Dendritic cell treated with granulocyte-macrophage colony-stimulating factor and Interleukin-4, amounts not matched to agents 40 ng/mL and 50 ng/mL, for 4 days (primary cell): ENCODE data around the gene SERP1.

ENCODE experiments used
- H3K27ac Mint-ChIP-seq: one replicate; pipeline ENCODE4 v1.8.0; 2022; ENCODE audit warnings: mild to moderate bottlenecking, mixed read lengths
- H3K27me3 Mint-ChIP-seq: one replicate; pipeline ENCODE4 v1.8.0; 2022; ENCODE audit warnings: mild to moderate bottlenecking, mixed read lengths
- H3K36me3 Mint-ChIP-seq: one replicate; pipeline ENCODE4 v1.8.0; 2022; ENCODE audit warnings: low read depth, mixed read lengths
- H3K4me1 Mint-ChIP-seq: one replicate; pipeline ENCODE4 v1.8.0; 2022; ENCODE audit warnings: low read depth, mixed read lengths
- H3K4me3 Mint-ChIP-seq: one replicate; pipeline ENCODE4 v1.8.0; 2022; ENCODE audit warnings: mild to moderate bottlenecking, moderate library complexity, mixed read lengths
- H3K9me3 Mint-ChIP-seq: one replicate; pipeline ENCODE4 v1.8.0; 2022; ENCODE audit warnings: mixed read lengths
- intact Hi-C: fragments of 100-400 bp; cut with micrococcal nuclease; formaldehyde crosslinking; loops from one replicate; pipeline ENCODE4 v1.15.0; 2022

SERP1 gene

DNA sequence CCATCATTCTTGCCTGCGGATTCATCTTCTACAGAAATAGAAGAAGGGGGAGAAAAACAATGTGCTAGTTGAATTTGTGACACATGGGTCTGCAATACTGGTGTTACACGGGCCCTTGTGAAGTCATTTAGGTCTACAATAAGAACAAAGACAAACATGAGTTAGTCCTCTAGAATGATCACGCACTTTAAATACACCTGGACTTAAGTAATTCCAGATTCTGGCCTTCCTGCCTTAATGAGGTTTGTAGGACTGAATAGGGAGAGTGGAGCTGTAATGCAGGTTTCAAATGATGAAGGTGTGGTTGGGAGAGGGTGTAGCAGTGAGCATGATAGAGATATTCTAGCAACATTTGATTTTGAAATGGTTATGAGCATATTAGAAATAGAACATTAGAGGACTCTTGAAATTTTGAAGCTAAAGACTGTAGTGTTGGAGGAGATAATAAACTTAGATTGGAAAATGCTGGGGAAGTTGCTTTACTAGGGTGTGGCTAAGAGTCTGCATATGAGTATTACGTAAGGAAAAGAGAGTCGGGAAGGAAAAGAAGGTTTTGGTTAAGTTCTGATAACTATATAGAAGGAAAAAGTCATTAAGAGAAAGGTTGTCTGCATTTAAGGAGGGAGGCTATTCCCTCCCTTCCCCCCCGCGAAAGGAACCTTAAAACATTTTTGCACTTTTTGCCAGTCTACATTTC, 897 bp upstream of the SERP1 start:
- Mint-ChIP-seq H3K36me3 (peaks cover 60% of the 10 kb centered on the region), H3K4me3 (peak overlapping the region; percentile 98), H3K9me3 (no peaks in the 10 kb centered on the region), H3K27me3 (no peaks in the 10 kb centered on the region), H3K4me1 (peaks cover 32% of the 10 kb centered on the region), H3K27ac (peak overlapping the region; percentile 99)
- intact Hi-C loops = loop anchor here (2.0 kb wide), 2 partner anchors 138 to 216 kb away; partner anchors contain the start of genes SIAH2 and TSC22D2

DNA sequence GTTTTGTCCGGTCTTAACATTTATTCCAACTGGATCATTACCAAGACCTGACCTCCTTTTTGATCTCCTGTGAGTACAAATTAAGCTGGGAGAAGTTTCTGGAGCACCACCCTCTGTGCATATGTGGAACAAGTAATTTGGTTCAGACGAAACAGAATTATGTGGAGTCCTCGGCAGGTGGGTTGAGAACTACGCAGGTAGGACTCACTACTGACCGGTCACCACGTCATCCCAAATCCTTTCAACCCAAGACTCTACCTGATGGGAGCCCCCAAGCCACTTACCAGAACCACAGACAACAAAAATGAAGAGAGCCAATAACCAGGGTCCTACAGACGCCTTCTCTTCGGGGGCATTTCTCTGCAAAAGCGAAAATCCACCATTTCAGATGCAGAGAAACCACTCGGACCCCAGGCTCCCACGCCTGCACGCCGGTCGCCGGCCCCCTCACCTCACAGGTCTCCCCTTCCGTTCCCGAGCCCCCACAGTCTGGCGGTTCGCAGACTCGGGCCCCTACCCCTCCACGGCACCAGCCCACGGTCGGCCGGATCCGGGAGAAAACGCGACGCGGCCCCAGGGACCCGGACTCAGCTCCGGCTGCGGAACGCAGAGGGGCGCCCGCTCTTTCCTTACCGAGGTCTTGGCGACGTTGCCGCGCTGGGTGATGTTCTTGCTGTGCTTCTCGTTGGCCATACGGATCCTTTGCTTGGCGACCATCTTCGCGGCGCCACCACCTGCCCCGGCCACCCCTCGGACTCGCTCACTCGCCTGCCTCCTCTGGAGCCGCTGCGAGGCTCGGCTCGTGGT, 674 bp downstream of the SERP1 start:
- peaks cover 63% of the 10 kb centered on the region for H3K36me3 Mint-ChIP-seq
- intact Hi-C loops = loop anchor here (1.0 to 2.0 kb wide), 3 partner anchors 61 to 217 kb away; partner anchors contain the start of genes SIAH2 and TSC22D2
- H3K9me3 Mint-ChIP-seq = no peaks in the 10 kb centered on the region
- H3K27ac Mint-ChIP-seq = peak overlapping the region; percentile 99
- no peaks in the 10 kb centered on the region for H3K27me3 Mint-ChIP-seq
- H3K4me1 Mint-ChIP-seq = peaks cover 35% of the 10 kb centered on the region
- peak overlapping the region; percentile 98 for H3K4me3 Mint-ChIP-seq

DNA sequence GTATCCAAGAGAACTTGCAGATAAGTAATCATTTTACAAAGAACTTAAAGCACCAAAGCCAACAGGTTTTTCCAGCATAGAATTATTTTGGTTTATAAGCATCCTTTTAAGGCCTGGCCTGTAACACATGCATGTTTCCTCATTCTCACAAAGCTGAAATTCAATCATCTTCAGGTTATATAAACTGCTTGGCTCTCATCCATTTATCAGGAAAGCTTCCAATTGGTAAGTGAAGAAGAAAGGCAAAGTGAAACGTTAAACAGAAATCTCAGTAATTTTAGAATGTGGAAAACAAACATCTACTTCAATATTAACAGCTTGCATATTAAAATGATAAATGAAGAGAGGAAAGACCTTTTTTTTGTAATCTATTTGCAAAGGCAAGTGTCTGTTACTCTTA, 1.6 kb downstream of the SERP1 start:
- intact Hi-C loops = loop anchor here (5.0 kb wide), 1 partner anchor 158 kb away; the partner anchor contains the start of gene ERICH6
- H3K27me3 Mint-ChIP-seq = no peaks in the 10 kb centered on the region
- no peaks in the 10 kb centered on the region for H3K9me3 Mint-ChIP-seq
- H3K4me1 Mint-ChIP-seq = peaks cover 34% of the 10 kb centered on the region
- peak overlapping the region; percentile 63 for H3K4me3 Mint-ChIP-seq
- peaks cover 62% of the 10 kb centered on the region for H3K36me3 Mint-ChIP-seq
- peak overlapping the region; percentile 99 for H3K27ac Mint-ChIP-seq

DNA sequence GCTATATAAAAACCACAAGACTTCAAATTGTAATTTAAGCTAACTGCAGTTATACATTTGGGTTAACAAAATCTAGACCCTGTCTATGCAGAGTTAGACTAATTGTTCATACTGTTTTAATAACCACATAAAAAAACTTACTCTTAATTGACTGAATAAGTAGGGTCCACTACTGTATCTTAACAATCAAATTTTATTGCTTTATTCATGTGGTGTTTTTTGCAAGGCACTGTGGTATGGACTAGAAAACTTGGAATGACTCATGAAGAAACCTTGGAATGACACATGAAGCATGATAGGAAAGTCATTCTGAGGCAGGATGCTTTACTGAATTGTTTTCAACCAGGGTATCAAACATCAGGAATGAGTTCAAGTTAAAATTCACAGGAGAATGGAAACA, 2.3 kb downstream of the SERP1 start:
- no peak overlapping the region for H3K27ac Mint-ChIP-seq
- H3K36me3 Mint-ChIP-seq = peaks cover 55% of the 10 kb centered on the region
- peak overlapping the region; percentile 44 for H3K4me3 Mint-ChIP-seq
- H3K9me3 Mint-ChIP-seq = no peaks in the 10 kb centered on the region
- no peaks in the 10 kb centered on the region for H3K27me3 Mint-ChIP-seq
- intact Hi-C loops = loop anchor here (5.0 kb wide), 1 partner anchor 158 kb away; the partner anchor contains the start of gene ERICH6
- peaks cover 34% of the 10 kb centered on the region for H3K4me1 Mint-ChIP-seq

DNA sequence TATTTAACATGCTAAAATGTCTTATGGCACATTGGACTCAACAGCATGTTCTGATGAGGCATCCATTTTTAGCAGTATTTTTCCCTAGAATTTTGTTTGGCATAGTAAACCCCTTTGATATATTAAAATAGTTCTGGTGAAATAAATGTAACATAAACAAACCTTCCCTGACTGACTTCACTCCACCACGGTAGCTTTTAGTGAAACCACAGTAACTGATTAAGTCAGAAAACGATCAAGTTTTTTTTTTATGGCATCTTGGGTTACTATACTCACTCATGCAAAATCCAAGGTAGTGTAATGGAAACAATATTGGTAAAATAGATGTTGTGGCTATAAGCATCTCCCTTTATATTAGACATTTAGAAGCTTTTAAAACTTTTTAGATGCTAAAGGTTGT, 2.8 kb downstream of the SERP1 start:
- Mint-ChIP-seq H3K27me3 (no peaks in the 10 kb centered on the region), H3K36me3 (peaks cover 54% of the 10 kb centered on the region), H3K27ac (peak overlapping the region; percentile 13), H3K9me3 (no peaks in the 10 kb centered on the region), H3K4me3 (no peak overlapping the region), H3K4me1 (peaks cover 34% of the 10 kb centered on the region)
- intact Hi-C loops = loop anchor here (5.0 kb wide), 1 partner anchor 159 kb away; the partner anchor contains the start of gene ERICH6

DNA sequence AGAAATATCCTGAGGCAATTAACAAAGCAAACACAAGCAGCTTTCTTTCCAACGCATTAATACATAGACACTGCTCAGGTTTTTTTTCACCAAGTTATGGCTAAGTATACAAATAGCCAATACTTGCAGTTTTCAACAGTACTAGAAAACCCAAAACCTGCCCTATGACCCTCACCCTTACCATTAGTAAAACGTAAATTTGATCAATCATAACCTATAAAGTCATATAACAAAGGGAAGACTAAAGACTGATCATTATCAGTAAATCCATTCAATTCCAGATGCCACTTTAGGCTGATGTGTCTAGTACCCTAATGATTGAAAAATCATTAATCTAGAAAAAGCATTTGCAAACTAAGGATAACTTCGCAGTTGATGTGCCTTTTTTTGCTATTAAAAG, 3.2 kb downstream of the SERP1 start:
- intact Hi-C loops = loop anchor here (5.0 kb wide), 1 partner anchor 159 kb away; the partner anchor contains the start of gene ERICH6
- Mint-ChIP-seq H3K9me3 (no peaks in the 10 kb centered on the region), H3K4me1 (peaks cover 30% of the 10 kb centered on the region), H3K27ac (peak overlapping the region; percentile 13), H3K36me3 (peaks cover 54% of the 10 kb centered on the region), H3K4me3 (no peak overlapping the region), H3K27me3 (no peaks in the 10 kb centered on the region)

DNA sequence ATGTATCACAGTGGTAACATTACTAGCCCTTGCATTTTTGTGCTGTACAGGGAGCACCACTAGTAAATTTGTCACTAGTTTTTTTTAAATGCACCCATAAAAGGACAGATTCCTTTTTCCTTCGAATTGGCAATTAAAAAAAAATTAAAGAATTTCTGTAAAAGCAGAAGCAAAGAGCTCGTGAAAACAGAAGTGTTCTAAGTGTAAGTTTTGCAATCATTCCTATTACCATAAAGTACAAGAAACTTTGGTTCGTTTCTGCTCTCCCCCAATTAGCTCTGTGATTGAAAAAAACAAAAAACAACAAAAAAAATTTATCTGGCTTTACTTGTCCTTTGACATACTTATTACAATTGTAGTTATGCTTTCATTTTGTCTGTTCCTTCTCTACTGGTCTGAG, 5.3 kb downstream of the SERP1 start:
- Mint-ChIP-seq H3K9me3 (no peaks in the 10 kb centered on the region), H3K27me3 (no peaks in the 10 kb centered on the region), H3K4me1 (peaks cover 20% of the 10 kb centered on the region), H3K36me3 (peaks cover 40% of the 10 kb centered on the region), H3K4me3 (peak overlapping the region; percentile 55), H3K27ac (peak overlapping the region; percentile 78)
- intact Hi-C loops = loop anchor here (5.0 kb wide), 1 partner anchor 161 kb away; the partner anchor contains the start of gene ERICH6

DNA sequence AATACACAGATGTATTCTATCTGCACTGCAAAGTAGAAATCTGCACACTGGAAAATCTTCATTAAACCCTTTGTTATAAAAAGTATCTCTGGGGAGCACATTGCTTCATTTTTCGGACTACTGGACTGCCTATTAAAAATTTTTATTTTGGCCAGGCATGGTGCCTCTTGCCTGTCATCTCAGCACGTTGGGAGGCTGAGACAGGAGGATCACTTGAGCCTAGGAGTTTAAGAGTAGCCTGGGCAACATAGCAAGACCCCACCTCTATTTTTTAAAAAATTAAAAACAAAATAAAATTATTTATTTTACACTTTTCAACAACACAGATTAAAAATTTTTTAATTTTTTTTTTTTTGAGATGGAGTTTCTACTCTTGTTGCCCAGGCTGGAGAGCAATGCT, 6.0 kb downstream of the SERP1 start:
- Mint-ChIP-seq H3K27me3 (no peaks in the 10 kb centered on the region), H3K9me3 (no peaks in the 10 kb centered on the region), H3K4me1 (peaks cover 20% of the 10 kb centered on the region), H3K36me3 (peaks cover 33% of the 10 kb centered on the region), H3K27ac (peak overlapping the region; percentile 78), H3K4me3 (no peak overlapping the region)
- intact Hi-C loops = loop anchor here (5.0 kb wide), 1 partner anchor 162 kb away; the partner anchor contains the start of gene ERICH6

DNA sequence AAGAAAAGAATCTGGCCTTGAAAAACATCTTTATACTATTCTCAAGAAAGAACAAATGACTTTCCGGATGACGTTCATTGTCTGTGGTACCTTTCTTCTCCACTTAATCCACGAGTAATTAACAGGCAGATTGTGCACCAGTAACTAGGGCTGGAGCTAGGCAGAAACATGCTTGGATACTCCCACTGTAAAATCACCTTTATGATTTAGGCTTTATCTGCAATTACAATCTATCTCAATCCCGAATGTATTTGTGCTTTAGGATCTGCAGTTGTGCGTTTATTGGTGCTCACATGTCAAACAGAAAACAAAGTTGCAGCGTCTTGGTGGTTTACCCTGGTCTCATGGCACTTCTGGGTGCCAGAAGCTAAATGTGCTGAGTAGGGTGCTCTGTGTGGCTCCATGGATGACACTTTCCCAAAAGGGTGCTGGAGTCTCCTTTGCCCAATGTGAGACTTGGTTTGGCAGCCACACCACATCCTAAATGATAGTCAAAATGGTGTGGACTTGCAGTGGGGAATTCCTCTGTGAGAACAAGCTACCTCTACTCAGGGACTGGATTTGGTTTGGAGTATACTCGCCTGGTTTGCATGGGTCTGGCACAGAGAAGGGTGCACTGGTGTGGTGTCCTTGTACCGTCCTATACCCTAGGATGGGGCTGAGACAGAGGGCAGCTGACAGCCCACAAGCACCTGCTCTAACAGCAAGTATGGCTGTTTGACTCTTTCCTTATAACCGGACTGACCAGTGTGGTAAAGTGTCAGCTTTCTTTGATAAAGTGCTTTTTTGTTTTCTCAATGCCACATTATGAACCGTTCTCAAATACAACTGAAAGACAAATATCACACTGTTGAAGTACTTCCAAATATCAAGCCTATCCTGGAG, 7.7 kb downstream of the SERP1 start:
- no peaks in the 10 kb centered on the region for H3K9me3 Mint-ChIP-seq
- H3K4me3 Mint-ChIP-seq = no peak overlapping the region
- H3K36me3 Mint-ChIP-seq = peaks cover 24% of the 10 kb centered on the region
- intact Hi-C loops = no loop called here
- H3K4me1 Mint-ChIP-seq = peaks cover 20% of the 10 kb centered on the region
- no peaks in the 10 kb centered on the region for H3K27me3 Mint-ChIP-seq
- H3K27ac Mint-ChIP-seq = no peak overlapping the region

DNA sequence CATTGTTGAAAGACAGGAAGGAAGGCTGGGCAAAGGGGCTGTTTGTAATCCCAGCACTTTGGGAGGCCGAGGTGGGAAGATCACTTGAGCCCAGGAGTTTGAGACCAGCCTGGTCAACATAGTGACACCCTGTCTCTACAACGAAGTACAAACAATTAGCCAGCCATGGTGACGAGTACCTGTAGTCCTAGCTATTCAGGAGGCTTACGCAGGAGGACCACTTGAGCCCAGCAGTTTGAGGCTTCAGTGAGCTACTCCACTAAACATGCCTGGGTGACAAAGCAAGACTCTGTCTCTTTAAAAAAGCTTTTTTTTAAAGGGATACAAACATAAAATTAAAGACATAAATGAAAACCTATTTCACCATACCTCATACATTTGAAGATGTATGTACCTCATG, 11.1 kb downstream of the SERP1 start:
- H3K36me3 Mint-ChIP-seq = no peaks in the 10 kb centered on the region
- H3K4me3 Mint-ChIP-seq = no peak overlapping the region

DNA sequence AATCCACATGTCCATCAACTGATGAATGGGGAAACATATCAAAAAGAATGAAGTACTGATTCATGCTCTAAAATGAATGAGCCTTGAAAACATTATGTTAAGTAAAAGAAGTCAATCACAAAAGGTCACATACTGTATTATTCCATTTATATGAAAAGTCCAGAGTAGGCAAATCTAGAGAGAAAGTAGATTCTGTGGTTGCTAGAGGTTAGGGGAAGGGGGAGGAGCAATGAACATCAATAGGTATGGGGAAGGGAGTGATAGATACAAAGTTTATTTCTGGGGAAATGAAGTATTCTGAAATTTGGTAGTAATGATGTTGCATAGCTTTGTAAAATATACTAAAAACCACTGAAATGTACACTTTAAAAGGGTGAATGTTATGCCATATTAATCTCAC, 14.5 kb downstream of the SERP1 start:
- Mint-ChIP-seq H3K27ac (no peak overlapping the region), H3K4me1 (no peaks in the 10 kb centered on the region), H3K36me3 (no peaks in the 10 kb centered on the region), H3K9me3 (no peaks in the 10 kb centered on the region), H3K27me3 (peaks cover 5% of the 10 kb centered on the region), H3K4me3 (no peak overlapping the region)
- intact Hi-C loops = no loop called here

More for the DNA sequence above, 11.1 kb downstream of the SERP1 start:
- H3K27me3 Mint-ChIP-seq = no peaks in the 10 kb centered on the region
- no peak overlapping the region for H3K27ac Mint-ChIP-seq
- no peaks in the 10 kb centered on the region for H3K9me3 Mint-ChIP-seq
- intact Hi-C loops = no loop called here
- H3K4me1 Mint-ChIP-seq = no peaks in the 10 kb centered on the region

DNA sequence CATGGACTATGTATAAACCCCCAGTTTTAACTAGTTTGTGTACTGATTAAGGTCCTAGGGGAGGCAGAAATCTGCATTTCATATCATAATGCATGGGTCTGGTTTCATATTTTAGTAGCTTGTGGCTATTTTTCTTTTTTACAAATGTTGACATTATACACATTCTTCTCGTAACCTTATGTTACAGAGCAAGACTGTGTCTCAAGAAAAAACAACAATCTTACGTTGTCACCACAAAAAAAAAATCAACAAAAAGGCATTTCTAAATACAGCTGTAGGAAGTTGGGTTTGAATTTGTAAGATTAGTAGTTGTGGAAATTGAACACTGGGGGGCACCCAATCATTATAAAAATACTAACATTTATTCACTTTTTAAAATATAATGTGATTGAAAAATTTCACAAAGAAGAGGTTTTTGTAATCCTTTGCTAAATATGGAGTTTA, 17.9 kb downstream of the SERP1 start:
- no peak overlapping the region for H3K4me3 Mint-ChIP-seq
- intact Hi-C loops = loop anchor here (10.0 kb wide), 1 partner anchor 616 kb away; no protein-coding TSS in a partner anchor

More for the DNA sequence above, 17.9 kb downstream of the SERP1 start:
- no peaks in the 10 kb centered on the region for H3K36me3 Mint-ChIP-seq
- H3K27me3 Mint-ChIP-seq = peaks cover 7% of the 10 kb centered on the region
- no peaks in the 10 kb centered on the region for H3K4me1 Mint-ChIP-seq
- no peak overlapping the region for H3K27ac Mint-ChIP-seq
- H3K9me3 Mint-ChIP-seq = no peaks in the 10 kb centered on the region
